ENCODE data around the gene CDKN2AIP. TPM values are rescaled to one million over a fixed set of nuclear protein-coding genes. Genes with fewer than 3 reads are reported as not detected.

The CDKN2AIP gene
- total and polyA plus RNA-seq, 12 donors, result 8.6 to 24.4 (median 15.2) TPM

DNA sequence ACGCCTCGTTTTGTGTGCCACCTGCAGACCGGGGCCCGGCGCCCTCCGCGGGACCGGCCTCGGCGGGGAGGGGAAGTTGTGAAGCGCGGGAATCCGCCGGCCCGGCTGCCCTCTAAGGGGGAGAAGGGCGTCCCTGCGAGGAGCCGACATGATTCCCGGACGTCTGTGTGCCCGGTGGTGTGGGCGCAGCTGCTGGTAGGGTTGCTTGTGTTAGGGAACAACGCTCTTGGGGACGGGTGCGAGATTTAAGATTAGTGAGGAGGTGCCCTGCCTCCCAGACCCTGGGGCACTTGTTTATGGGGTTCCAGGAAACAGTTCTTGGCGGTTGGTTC lies 627 bp downstream of the CDKN2AIP start:
- peak overlapping the region; percentile 26 to 99 (median 76) for H3K4me3 ChIP-seq
- no peaks in the 10 kb centered on the region for H3K9me3 ChIP-seq (replicated peaks in 1 of 3)
- H3K4me1 ChIP-seq (replicated peaks in 1 of 2), result peaks cover 13 to 36% of the 10 kb centered on the region in 2 donors
- peak in 6 of 7 donors; percentile 41 to 68 (median 51) for DNase-seq
- H3K27ac ChIP-seq, result peak overlapping the region; percentile 91 to 99 (median 97)
- H3K27me3 ChIP-seq, result no peaks in the 10 kb centered on the region
- WGBS, 4 donors, result 0% methylated on average over 1 to 26 of the region's 26 CpGs
- TF ChIP-seq POLR2A (IDR thresholded peaks at IDR 0.05), result no peak
- no peak for TF ChIP-seq CTCF (IDR thresholded peaks at IDR 0.05)
- peaks cover 0 to 22% of the 10 kb centered on the region in 2 donors for H3K36me3 ChIP-seq (replicated peaks in 1 of 2)
- intact Hi-C loops (cut with DNase I), result no loop called here

- Histone ChIP-seq H3K27ac (no peak overlapping the region), H3K4me3 (no peak overlapping the region), H3K36me3 (replicated peaks in 1 of 2) (peaks cover 0 to 27% of the 10 kb centered on the region in 2 donors), H3K27me3 (no peaks in the 10 kb centered on the region), H3K9me3 (replicated peaks in 1 of 3) (no peaks in the 10 kb centered on the region), H3K4me1 (replicated peaks in 1 of 2) (peaks cover 13 to 36% of the 10 kb centered on the region in 2 donors)
- 82 to 96% (median 89%) methylated on average over 5 of the region's 5 CpGs for WGBS, 4 donors
- DNase-seq, result no peak
- intact Hi-C loops (cut with DNase I), result no loop called here
- TF ChIP-seq CTCF (IDR thresholded peaks at IDR 0.05) (no peak), POLR2A (IDR thresholded peaks at IDR 0.05) (no peak)
Observed at GRCh38 chr4:183447646-183448045, 3.2 kb downstream of the CDKN2AIP start.

GRCh38 chr4:183448436-183448835 lies 4.0 kb downstream of the CDKN2AIP start:
- H3K27me3 ChIP-seq, result no peaks in the 10 kb centered on the region
- peaks cover 7 to 36% of the 10 kb centered on the region in 2 donors for H3K4me1 ChIP-seq (replicated peaks in 1 of 2)
- DNase-seq, result no peak
- H3K4me3 ChIP-seq, result no peak overlapping the region
- intact Hi-C loops (cut with DNase I), result no loop called here
- TF ChIP-seq POLR2A (IDR thresholded peaks at IDR 0.05) (no peak), CTCF (IDR thresholded peaks at IDR 0.05) (no peak)
- 77 to 81% (median 79%) methylated on average over 3 of the region's 3 CpGs for WGBS, 4 donors
- no peaks in the 10 kb centered on the region for H3K9me3 ChIP-seq (replicated peaks in 1 of 3)
- no peak overlapping the region for H3K27ac ChIP-seq
- H3K36me3 ChIP-seq (replicated peaks in 1 of 2), result peaks cover 0 to 27% of the 10 kb centered on the region in 2 donors

GRCh38 chr4:183449193-183449882 lies 4.9 kb downstream of the CDKN2AIP start:
- intact Hi-C loops (cut with DNase I), result no loop called here
- no peaks in the 10 kb centered on the region for H3K27me3 ChIP-seq
- WGBS, 4 donors, result 81 to 90% (median 83%) methylated on average over 5 of the region's 5 CpGs
- H3K27ac ChIP-seq, result no peak overlapping the region
- no peaks in the 10 kb centered on the region for H3K9me3 ChIP-seq (replicated peaks in 1 of 3)
- no peak overlapping the region for H3K4me3 ChIP-seq
- no peak for TF ChIP-seq POLR2A (IDR thresholded peaks at IDR 0.05)
- TF ChIP-seq CTCF (IDR thresholded peaks at IDR 0.05), result no peak
- H3K36me3 ChIP-seq (replicated peaks in 1 of 2), result peaks cover 0 to 27% of the 10 kb centered on the region in 2 donors
- H3K4me1 ChIP-seq (replicated peaks in 1 of 2), result peaks cover 5 to 36% of the 10 kb centered on the region in 2 donors
- no peak for DNase-seq

Data from adrenal gland (tissue), 12 donors.